GM12873 (cell line): ENCODE measurements around the gene CFD.

Experiments used
- CTCF ChIP-seq: IDR thresholded peaks from 2 replicates; pipeline ENCODE4 v1.5.1; 2012; ENCODE audit warnings: low read depth, mild to moderate bottlenecking, moderate library complexity, low read length, control low read depth; ENCODE audit not compliant: insufficient read depth; ENCODE audit errors: missing control alignments

CFD gene

GRCh38 chr19:882871-883497 lies 23.5 kb downstream of the CFD start:
- TF ChIP-seq CTCF: no peak

GRCh38 chr19:883661-884211 lies 24.3 kb downstream of the CFD start:
- TF ChIP-seq CTCF: no peak

- TF ChIP-seq CTCF: no peak
These were observed 25.2 kb downstream of the CFD start for GRCh38 chr19:884420-885211.

- no peak for TF ChIP-seq CTCF
These were observed 26.2 kb downstream of the CFD start for GRCh38 chr19:885536-886224.

DNA sequence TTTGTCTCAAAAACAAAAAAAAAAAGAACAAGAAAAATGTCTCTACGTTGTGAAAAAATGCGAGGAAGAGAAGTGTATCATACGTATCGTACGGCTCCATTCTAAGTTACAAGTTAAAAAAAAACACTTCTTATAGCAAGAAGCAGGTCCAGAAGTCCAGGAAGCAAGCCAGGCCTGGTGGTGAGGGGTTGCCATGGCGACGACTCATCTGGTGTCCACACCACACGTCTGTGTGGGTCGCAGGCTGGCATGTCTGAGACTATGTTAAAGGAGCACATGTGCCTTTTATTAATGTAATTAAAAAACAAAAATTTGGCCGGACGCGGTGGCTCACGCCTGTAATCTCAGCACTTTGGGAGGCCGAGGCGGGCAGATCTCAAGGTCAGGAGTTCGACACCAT lies 27.6 kb downstream of the CFD start:
- TF ChIP-seq CTCF: no peak

GRCh38 chr19:887599-887998 lies 28.1 kb downstream of the CFD start:
- TF ChIP-seq CTCF: no peak
